ENCODE data around the gene NPM1.

Gene NPM1

DNA sequence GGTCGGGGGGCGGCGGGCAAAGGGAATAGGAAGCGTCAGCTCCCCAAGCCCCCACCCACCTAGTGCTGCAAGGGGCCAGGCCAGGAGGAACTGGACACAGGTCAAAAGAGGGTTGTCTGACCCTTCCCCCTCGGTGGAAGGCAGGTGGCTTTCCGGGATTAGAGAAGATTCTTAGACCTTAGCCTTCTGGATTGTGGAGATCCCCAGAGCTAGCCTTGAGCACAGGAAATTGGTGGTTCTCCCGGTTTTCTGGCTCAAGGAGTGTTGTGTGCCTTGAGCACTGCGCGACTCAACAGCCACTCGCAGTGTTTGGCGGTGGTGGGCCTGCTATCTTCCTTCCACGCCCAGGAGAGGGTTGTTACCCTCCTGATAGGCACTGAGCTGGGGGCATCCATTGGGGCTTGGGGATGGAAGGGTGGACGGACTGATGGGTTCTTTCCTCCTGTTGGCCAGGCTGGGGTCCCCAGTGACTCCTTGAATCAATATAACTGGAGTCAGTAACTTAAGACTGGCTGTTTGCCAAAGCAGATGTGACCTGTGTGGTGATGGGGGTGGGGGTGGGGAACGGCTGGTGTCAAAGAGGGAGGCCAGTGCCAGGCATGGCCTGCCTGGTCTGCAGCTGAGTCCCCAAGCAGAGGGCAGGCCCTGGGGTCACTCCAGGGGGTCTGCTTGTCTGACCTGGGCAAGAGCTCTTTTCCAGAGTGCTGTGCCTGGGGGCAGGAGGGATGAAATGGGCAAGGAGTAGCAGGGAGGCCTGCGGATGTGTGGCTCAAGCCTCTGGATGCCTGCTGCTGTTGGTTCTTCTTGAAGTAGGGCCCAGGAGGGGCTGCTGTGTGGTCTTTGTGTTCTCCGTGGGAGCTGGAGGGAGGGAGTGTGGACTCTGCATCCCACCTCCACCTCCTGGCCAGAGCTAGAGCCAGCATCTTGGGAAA lies 33.9 kb downstream of the NPM1 start:
- no peak for TF ChIP-seq CTCF (IDR thresholded peaks at IDR 0.05)

DNA sequence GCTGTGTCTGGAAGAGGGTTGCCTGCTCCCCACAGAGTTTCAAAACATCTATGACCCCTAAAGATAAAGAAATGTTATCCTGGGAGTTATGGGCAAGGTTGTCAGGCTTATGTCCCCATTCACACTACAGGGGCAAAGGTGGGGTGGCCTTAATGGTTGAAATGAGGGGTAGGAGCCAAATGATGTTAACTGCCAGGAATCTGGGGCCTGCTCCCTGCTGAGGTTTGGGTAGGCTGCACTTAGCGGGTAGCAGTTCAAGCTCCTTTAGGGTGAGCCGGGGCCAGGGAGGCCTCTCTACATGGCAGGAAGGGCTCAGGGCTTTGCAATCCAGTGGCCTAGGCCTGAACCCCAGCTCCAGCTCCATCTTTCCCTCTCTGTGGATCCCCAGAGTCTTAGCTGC lies 34.8 kb downstream of the NPM1 start:
- TF ChIP-seq CTCF (IDR thresholded peaks at IDR 0.05) = no peak

DNA sequence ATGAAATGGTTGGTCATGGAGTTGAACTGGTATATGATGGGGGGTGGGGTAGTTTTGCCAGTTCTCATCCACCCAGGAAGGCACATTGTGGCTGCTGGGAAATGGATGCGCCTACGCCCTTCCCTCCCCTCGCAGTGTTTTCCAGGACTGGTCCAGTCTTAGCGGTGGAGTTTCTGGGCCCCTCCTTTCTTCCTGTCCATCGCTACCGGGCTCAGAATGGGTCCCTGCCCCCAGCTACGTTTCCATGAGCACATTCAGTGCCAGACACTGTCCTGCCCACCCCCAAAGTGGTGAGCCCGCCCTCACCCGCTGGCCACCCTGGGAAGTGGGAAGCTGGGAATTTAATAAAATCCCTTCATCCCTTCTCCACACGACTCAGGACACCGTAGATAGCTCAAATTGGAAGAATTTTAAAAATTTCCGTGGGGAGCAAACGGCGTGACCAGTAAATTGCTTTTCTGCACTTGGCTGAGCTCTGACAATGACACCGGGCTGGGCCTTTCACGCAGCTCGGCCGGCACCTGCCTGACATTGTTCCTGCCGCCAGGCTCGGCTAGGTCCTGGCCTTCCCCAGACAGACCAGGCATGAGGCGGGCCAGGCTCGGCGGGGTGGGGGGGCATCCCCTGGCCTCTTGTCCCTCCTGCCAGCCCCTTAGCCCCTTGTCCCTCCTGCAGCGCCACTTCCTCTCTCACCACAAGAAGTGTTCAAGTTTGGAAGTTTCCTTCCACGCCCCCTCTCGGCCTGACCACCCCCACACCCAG lies 35.4 kb downstream of the NPM1 start:
- TF ChIP-seq CTCF (IDR thresholded peaks at IDR 0.05) = no peak

GRCh38 chr5:171424726-171425125 lies 37.1 kb downstream of the NPM1 start:
- TF ChIP-seq CTCF (IDR thresholded peaks at IDR 0.05) = no peak

- no peak for TF ChIP-seq CTCF (IDR thresholded peaks at IDR 0.05)
These were observed 38.1 kb downstream of the NPM1 start for GRCh38 chr5:171425596-171426244.

- no peak for TF ChIP-seq CTCF (IDR thresholded peaks at IDR 0.05)
These were observed 38.6 kb downstream of the NPM1 start for GRCh38 chr5:171426266-171426665.

- no peak for TF ChIP-seq CTCF (IDR thresholded peaks at IDR 0.05)
These were observed 39.0 kb downstream of the NPM1 start for GRCh38 chr5:171426680-171427079.

Measured in LNCAP (cell line).